Fibroblast of the conjunctiva (primary cell): Measurements from ENCODE around the gene TANC2.
"Not testable (repeated sequence)": the region's sequence is repeated elsewhere in the genome, so short reads cannot be mapped to it uniquely, and the experiment has no call there.

Experiments used
- DNase-seq: peaks from one replicate; pipeline ENCODE4 v3.0.0-alpha.2; 2010; ENCODE audit warnings: low read depth

Gene TANC2

GRCh38 chr17:62964506-62964905 lies 1.5 kb upstream of the TANC2 start:
- DNase-seq = no peak

GRCh38 chr17:62965174-62965685 lies 805 bp upstream of the TANC2 start:
- DNase-seq = no peak

GRCh38 chr17:62966426-62967204 lies 580 bp downstream of the TANC2 start:
- no peak for DNase-seq

- DNase-seq = no peak
Measured at GRCh38 chr17:62967205-62967529, 1.1 kb downstream of the TANC2 start.

GRCh38 chr17:62968445-62968923 lies 2.4 kb downstream of the TANC2 start:
- peak; percentile 89 for DNase-seq

GRCh38 chr17:62970610-62971009 lies 4.6 kb downstream of the TANC2 start:
- DNase-seq = no peak

- no peak for DNase-seq
Measured at GRCh38 chr17:62971853-62972252, 5.8 kb downstream of the TANC2 start.

- no peak for DNase-seq
Measured at GRCh38 chr17:62974788-62975187, 8.8 kb downstream of the TANC2 start.

GRCh38 chr17:62975206-62975605 lies 9.2 kb downstream of the TANC2 start:
- DNase-seq = no peak

GRCh38 chr17:62976643-62977231 lies 10.7 kb downstream of the TANC2 start:
- not testable (repeated sequence) for DNase-seq

GRCh38 chr17:62980842-62981241 lies 14.8 kb downstream of the TANC2 start:
- no peak for DNase-seq

GRCh38 chr17:62981933-62982332 lies 15.9 kb downstream of the TANC2 start:
- no peak for DNase-seq

- no peak for DNase-seq
Measured at GRCh38 chr17:62984801-62985200, 18.8 kb downstream of the TANC2 start.

- DNase-seq = no peak
Measured at GRCh38 chr17:62986549-62986948, 20.5 kb downstream of the TANC2 start.

GRCh38 chr17:62987136-62987535 lies 21.1 kb downstream of the TANC2 start:
- DNase-seq = no peak

GRCh38 chr17:62989501-62989900 lies 23.5 kb downstream of the TANC2 start:
- DNase-seq = no peak

GRCh38 chr17:62994931-62995330 lies 28.9 kb downstream of the TANC2 start:
- no peak for DNase-seq

GRCh38 chr17:62995377-62995885 lies 29.4 kb downstream of the TANC2 start:
- peak; percentile 28 for DNase-seq

- DNase-seq = no peak
Measured at GRCh38 chr17:62996221-62996620, 30.2 kb downstream of the TANC2 start.

- DNase-seq = no peak
Measured at GRCh38 chr17:62998166-62998565, 32.1 kb downstream of the TANC2 start.

- no peak for DNase-seq
Measured at GRCh38 chr17:62998665-62999393, 32.8 kb downstream of the TANC2 start.

GRCh38 chr17:62999736-63000135 lies 33.7 kb downstream of the TANC2 start:
- DNase-seq = no peak
